Measurements from ENCODE around the gene HAPLN2. TPM values are rescaled to one million over a fixed set of nuclear protein-coding genes. Genes with fewer than 3 reads are reported as not detected.

HAPLN2 gene
- polyA plus RNA-seq, 1 donor (not counting 4 experiments of a cell fraction or from before 2014, with no cell fraction given): not detected

GRCh38 chr1:156598125-156598524 lies 21.1 kb upstream of the HAPLN2 start:
- peaks cover 40 to 41% of the 10 kb centered on the region in 2 experiments for H3K36me3 ChIP-seq (ENCODE audit: control insufficient read depth in 2 of 2, extremely low read depth in 1 of 2, insufficient read depth in 2 of 2, low read length in 2 of 2)
- no peak for FAIRE-seq
- TF ChIP-seq CTCF (optimal IDR thresholded peaks at IDR 0.05 in 1 of 3, IDR thresholded peaks at IDR 0.05 in 1 of 3, conservative IDR thresholded peaks at IDR 0.05 in 1 of 3; ENCODE audit: extremely low read depth in 1 of 3, insufficient read depth in 2 of 3, low read length in 3 of 3): no peak
- TF ChIP-seq EZH2 (IDR thresholded peaks at IDR 0.05; ENCODE audit: low read length): no peak
- H3K9ac ChIP-seq (ENCODE audit: control insufficient read depth, extremely low read depth, insufficient read depth, low read length): no peak overlapping the region
- H3K4me1 ChIP-seq (ENCODE audit: control insufficient read depth, extremely low read depth, insufficient read depth, low read length): peaks cover 27% of the 10 kb centered on the region
- H2AFZ ChIP-seq (ENCODE audit: control insufficient read depth, low read length): no peak overlapping the region
- no peaks in the 10 kb centered on the region for H3K27me3 ChIP-seq (ENCODE audit: control insufficient read depth, extremely low read depth, insufficient read depth, low read length)
- H3K9me3 ChIP-seq (ENCODE audit: control insufficient read depth, low read depth, low read length): no peaks in the 10 kb centered on the region
- H3K79me2 ChIP-seq (ENCODE audit: control insufficient read depth, insufficient read depth, low read length): peaks cover 26% of the 10 kb centered on the region
- no peaks in the 10 kb centered on the region for H3K9me1 ChIP-seq (ENCODE audit: control insufficient read depth, extremely low read depth, insufficient read depth, low read length)
- dilution Hi-C loops (cut with MboI; ENCODE audit: extremely low pct_ligation_motif_present, low sequenced_read_pairs): no loop called here
- H3K4me3 ChIP-seq (ENCODE audit: control insufficient read depth in 2 of 3, extremely low read depth in 1 of 3, insufficient read depth in 2 of 3, low read depth in 1 of 3, low read length in 3 of 3): no peak overlapping the region
- no peak for DNase-seq (ENCODE audit: low read depth, low spot score)
- H4K20me1 ChIP-seq (ENCODE audit: control insufficient read depth, extremely low read depth, insufficient read depth, low read length): no peaks in the 10 kb centered on the region
- no peak overlapping the region for H3K4me2 ChIP-seq (ENCODE audit: control insufficient read depth, extremely low read depth, insufficient read depth, low read depth, low read length)
- no peak overlapping the region for H3K27ac ChIP-seq (ENCODE audit: control insufficient read depth, insufficient read depth, low read length)

GRCh38 chr1:156598731-156599432 lies 20.3 kb upstream of the HAPLN2 start:
- Histone ChIP-seq H3K4me3 (ENCODE audit: control insufficient read depth in 2 of 3, extremely low read depth in 1 of 3, insufficient read depth in 2 of 3, low read depth in 1 of 3, low read length in 3 of 3) (no peak overlapping the region), H4K20me1 (ENCODE audit: control insufficient read depth, extremely low read depth, insufficient read depth, low read length) (no peaks in the 10 kb centered on the region), H3K9ac (ENCODE audit: control insufficient read depth, extremely low read depth, insufficient read depth, low read length) (no peak overlapping the region), H2AFZ (ENCODE audit: control insufficient read depth, low read length) (no peak overlapping the region), H3K27me3 (ENCODE audit: control insufficient read depth, extremely low read depth, insufficient read depth, low read length) (no peaks in the 10 kb centered on the region), H3K9me3 (ENCODE audit: control insufficient read depth, low read depth, low read length) (no peaks in the 10 kb centered on the region), H3K27ac (ENCODE audit: control insufficient read depth, insufficient read depth, low read length) (no peak overlapping the region), H3K79me2 (ENCODE audit: control insufficient read depth, insufficient read depth, low read length) (peaks cover 25% of the 10 kb centered on the region), H3K9me1 (ENCODE audit: control insufficient read depth, extremely low read depth, insufficient read depth, low read length) (no peaks in the 10 kb centered on the region), H3K4me1 (ENCODE audit: control insufficient read depth, extremely low read depth, insufficient read depth, low read length) (peaks cover 28% of the 10 kb centered on the region), H3K36me3 (ENCODE audit: control insufficient read depth in 2 of 2, extremely low read depth in 1 of 2, insufficient read depth in 2 of 2, low read length in 2 of 2) (peaks cover 33 to 39% of the 10 kb centered on the region in 2 experiments), H3K4me2 (ENCODE audit: control insufficient read depth, extremely low read depth, insufficient read depth, low read depth, low read length) (no peak overlapping the region)
- DNase-seq (ENCODE audit: low read depth, low spot score): no peak
- no peak for FAIRE-seq
- TF ChIP-seq CTCF (optimal IDR thresholded peaks at IDR 0.05 in 1 of 3, IDR thresholded peaks at IDR 0.05 in 1 of 3, conservative IDR thresholded peaks at IDR 0.05 in 1 of 3; ENCODE audit: extremely low read depth in 1 of 3, insufficient read depth in 2 of 3, low read length in 3 of 3): no peak
- TF ChIP-seq EZH2 (IDR thresholded peaks at IDR 0.05; ENCODE audit: low read length): no peak
- dilution Hi-C loops (cut with MboI; ENCODE audit: extremely low pct_ligation_motif_present, low sequenced_read_pairs): no loop called here

All from keratinocyte (primary cell).